GM19324 (cell line): ENCODE data around the gene PTGFRN.
"Not testable (repeated sequence)": the region's sequence is repeated elsewhere in the genome, so short reads cannot be mapped to it uniquely, and the experiment has no call there.

Experiments
- ATAC-seq: cut with Tn5 transposase; IDR thresholded peaks from one replicate; pipeline ENCODE4 v1.9.1; 2021; ENCODE audit warnings: mild to moderate bottlenecking, moderate library complexity; ENCODE audit not compliant: unreplicated experiment, low FRiP score

The PTGFRN gene

DNA sequence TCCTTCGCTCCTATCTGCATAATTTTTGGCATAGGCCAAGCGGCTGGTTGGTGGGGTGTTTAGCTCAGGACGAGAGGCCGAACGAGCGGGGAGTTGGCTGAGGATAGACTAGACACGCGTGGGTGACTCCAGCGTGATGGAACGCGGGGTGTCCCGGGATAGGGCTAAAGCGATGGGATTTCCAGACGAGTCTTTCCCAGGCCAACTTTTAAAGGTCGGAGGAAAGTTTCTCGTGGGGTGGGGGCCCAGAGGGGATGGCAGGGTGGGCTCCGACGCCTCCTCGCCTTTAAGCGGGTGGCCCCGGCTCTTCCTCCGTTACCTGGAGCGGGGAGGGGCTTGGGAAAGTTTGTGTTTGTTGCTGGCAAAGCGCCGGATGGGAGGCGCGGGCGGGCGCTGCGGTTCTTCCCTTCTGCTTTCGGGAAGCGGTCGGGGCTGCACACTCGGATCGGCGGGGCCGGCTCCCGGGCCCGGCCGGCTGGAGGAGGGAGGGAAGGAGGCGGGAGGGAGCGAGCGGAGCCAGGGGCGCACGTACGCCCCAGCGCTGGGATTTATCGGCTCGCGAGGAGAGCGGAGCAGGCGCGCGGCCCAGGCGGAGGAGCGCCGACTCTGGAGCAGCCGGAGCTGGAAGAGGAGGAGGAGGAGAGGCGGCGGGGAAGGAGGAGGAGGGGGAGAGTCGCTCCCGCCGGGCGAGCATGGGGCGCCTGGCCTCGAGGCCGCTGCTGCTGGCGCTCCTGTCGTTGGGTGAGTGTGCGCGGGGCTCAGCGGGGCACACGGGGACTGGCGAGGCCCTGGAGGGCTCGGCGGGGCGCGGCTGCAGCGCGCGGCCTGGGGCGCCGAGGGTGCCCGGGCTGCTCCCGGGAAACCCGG lies at the start of gene PTGFRN:
Gene PTGFRN (plus strand): TSS at position 405 of the 867 bp plus-strand sequence. CDS start 288 bp downstream, at position 693.
- ATAC-seq: no peak

DNA sequence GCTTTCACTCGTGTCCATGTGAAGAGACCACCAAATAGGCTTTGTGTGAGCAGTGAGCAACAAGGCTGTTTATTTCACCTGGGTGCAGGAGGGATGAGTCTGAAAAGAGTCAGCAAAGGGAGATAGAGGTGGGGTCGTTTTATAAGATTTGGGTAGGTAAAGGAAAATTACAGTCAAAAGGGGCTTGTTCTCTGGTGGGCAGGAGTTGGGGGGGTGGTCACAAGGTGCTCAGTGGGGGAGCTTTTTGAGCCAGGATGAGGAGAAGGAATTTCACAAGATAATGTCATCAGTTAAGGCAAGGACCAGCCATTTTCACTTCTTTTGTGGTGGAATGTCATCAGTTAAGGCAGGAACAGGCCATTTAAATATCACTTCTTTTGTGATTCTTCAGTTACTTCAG lies 49.5 kb upstream of the PTGFRN start:
- ATAC-seq: not testable (repeated sequence)

- ATAC-seq: no peak
Observed at GRCh38 chr1:116861137-116861536, 48.6 kb upstream of the PTGFRN start.

DNA sequence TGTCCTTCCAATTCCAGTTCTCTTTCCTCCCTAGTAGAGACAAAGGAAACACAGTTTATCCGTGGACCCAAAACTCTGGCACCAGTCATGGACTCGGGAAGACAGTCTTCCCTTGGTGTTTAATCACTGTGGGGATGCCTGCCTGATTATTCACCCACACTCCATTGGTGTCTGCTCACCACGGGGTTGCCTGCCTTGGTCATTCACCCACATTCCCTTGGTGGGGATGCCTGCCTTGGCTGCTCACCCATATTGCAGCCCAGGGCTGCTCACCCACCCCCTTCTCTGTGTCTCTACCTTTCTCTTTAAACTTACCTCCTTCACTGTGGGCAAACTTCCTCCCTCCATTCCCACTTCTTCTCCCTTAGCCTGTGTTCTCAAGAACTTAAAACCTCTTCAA lies 46.7 kb upstream of the PTGFRN start:
- not testable (repeated sequence) for ATAC-seq

GRCh38 chr1:116866478-116866877 lies 43.2 kb upstream of the PTGFRN start:
- not testable (repeated sequence) for ATAC-seq

- no peak for ATAC-seq
Observed at GRCh38 chr1:116868385-116868784, 41.3 kb upstream of the PTGFRN start.

GRCh38 chr1:116869611-116870010 lies 40.1 kb upstream of the PTGFRN start:
- ATAC-seq: no peak

- ATAC-seq: no peak
Observed at GRCh38 chr1:116870300-116870699, 39.4 kb upstream of the PTGFRN start.

- ATAC-seq: no peak
Observed at GRCh38 chr1:116871779-116872146, 38.0 kb upstream of the PTGFRN start.

GRCh38 chr1:116873680-116874271 lies 35.9 kb upstream of the PTGFRN start:
- no peak for ATAC-seq

DNA sequence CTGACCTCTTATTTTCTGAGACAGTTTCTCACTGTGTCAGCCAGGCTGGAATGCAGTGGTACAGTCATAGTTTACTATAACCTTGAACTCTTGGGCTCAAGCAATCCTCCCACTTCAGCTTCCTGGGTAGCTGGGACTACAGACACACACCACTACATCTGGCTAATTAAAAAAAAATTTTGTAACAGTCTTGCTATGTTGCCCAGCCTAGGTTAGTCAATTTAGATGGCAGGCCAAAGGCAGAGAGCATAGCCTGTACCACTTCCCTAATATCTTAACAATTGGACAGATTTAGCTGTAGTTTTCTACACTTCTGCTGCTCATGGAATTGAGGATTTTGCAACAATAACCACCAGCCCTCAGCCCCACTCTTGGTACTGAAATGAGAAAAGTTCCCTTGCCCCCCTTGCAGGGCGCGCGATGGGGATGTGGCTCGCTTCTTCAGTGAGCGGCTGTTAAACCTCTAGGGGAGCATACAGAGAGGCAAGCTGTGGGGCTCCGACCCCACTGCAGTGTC lies 34.9 kb upstream of the PTGFRN start:
- ATAC-seq: no peak

DNA sequence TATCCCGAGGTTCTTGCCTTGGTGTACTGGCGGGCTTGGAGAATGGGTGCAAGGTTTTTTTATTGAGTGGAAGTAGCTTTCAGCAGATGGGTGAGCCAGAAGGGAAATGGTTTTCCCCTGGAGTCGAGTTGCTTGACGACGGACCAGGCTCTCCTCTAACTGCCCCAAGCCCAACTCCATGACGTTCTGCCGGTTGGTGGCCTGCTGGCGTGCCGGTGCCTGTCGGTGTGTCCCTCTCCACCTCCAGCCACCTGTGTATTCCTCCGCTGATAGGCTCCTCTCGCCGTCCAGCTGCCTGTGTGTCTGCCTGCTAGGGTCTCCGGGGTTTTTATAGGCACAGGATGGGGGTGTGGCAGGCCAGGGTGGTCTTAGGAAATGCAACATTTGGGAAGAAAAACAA lies 34.3 kb upstream of the PTGFRN start:
- ATAC-seq: no peak

GRCh38 chr1:116875946-116876345 lies 33.8 kb upstream of the PTGFRN start:
- ATAC-seq: not testable (repeated sequence)

- ATAC-seq: no peak
Observed at GRCh38 chr1:116877141-116877818, 32.4 kb upstream of the PTGFRN start.

- peak; percentile 59 for ATAC-seq
Observed at GRCh38 chr1:116878804-116879477, 30.8 kb upstream of the PTGFRN start.

- peak; percentile 17 for ATAC-seq
Observed at GRCh38 chr1:116879478-116880133, 30.1 kb upstream of the PTGFRN start.

DNA sequence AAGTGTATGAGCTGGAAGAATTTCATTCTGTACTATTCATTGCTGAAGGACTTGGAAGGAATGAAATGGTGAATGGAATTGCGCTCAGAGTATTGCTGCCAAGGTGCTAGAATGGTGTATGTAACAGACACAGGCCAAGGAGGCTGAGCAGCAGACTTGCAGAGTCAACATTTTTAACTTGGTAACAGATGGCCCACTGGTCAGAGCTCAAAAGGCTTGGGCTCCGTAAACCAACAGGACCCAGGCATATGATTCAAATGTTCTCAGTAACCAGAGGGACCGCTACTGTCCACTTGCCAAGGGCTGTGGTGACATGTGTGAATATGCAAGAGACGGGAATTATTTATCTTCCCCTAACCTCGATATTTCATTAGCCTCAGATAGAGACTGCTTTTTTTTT lies 28.8 kb upstream of the PTGFRN start:
- ATAC-seq: no peak

DNA sequence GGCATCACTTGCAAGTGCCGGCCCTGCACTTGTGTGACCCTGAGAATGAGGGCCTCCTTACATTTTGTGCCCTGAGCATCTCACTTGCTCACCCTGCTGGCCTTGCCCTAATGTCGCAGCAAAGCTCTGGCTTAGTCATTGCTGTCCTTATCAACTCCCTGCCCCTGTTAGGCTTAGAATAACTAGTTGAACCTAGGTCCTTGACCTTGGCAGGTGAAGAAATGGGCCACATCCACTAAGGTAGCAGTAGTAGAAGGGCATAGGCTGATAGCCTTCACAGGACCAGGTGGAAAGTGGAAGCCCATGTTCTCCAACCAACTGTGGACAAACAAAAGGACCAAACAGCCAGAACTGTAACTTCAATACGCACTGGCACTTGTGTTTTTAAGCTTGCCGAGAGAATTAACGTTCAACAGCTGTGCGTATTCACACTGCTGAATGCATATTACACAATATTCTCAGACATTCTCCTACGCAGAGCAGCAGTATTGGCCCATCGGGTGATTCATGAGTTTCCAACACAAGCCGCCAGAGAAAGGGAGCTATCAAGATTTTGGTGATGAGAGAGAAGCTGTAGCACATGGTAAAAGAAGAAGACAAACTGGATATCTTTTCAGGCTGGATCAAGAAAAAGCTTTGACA lies 27.7 kb upstream of the PTGFRN start:
- no peak for ATAC-seq

GRCh38 chr1:116882866-116883265 lies 26.9 kb upstream of the PTGFRN start:
- no peak for ATAC-seq
